WTC11 (cell line): Measurements from ENCODE around the gene CCT3. TPM values are rescaled to one million over a fixed set of nuclear protein-coding genes. Genes with fewer than 3 reads are reported as not detected.

Experiments
- ATAC-seq: fragments of 200-7000 bp; cut with Tn5 transposase; 2 replicates; pipeline ENCODE4 v1.10.0; 2021; ENCODE audit warnings: mild to moderate bottlenecking, moderate library complexity
- CTCF ChIA-PET: fragments of 300-600 bp; sonication (Branson Sonifier 250); formaldehyde crosslinking; loops from one replicate; lab custom pipeline; 2021; ENCODE audit warnings: antibody characterized with exemption; lab: Charles Lee
- POLR2A ChIA-PET: fragments of 350-600 bp; sonication (Branson Sonifier 250); formaldehyde crosslinking; loops from one replicate; lab custom pipeline; 2021; ENCODE audit warnings: antibody characterized with exemption; lab: Charles Lee
- DNase-seq: peaks from one replicate; pipeline ENCODE4 v3.0.0; 2021; ENCODE audit warnings: low spot score
- H3K27ac Mint-ChIP-seq: 2 replicates; pipeline ENCODE4 v1.8.0; 2021; ENCODE audit warnings: mixed read lengths
- H3K27me3 Mint-ChIP-seq: 2 replicates; pipeline ENCODE4 v1.8.0; 2021; ENCODE audit warnings: low read depth, mild to moderate bottlenecking, moderate library complexity, mixed read lengths
- H3K36me3 Mint-ChIP-seq: 2 replicates; pipeline ENCODE4 v1.8.0; 2021; ENCODE audit warnings: mixed read lengths
- H3K4me1 Mint-ChIP-seq: 2 replicates; pipeline ENCODE4 v1.8.0; 2022; ENCODE audit warnings: mixed read lengths
- H3K4me3 Mint-ChIP-seq: 2 replicates; pipeline ENCODE4 v1.8.0; 2021; ENCODE audit warnings: mild to moderate bottlenecking, moderate library complexity, mixed read lengths
- H3K9me3 Mint-ChIP-seq: 2 replicates; pipeline ENCODE4 v1.8.0; 2021; ENCODE audit warnings: mixed read lengths
- ARID4B ChIP-seq: sonication (generic); formaldehyde crosslinking; IDR thresholded peaks from 2 replicates; pipeline ENCODE4 v1.8.0; 2023; ENCODE audit warnings: missing genetic modification reagents, mild to moderate bottlenecking, borderline replicate concordance
- ATF6 ChIP-seq: sonication (generic); formaldehyde crosslinking; IDR thresholded peaks from 2 replicates; pipeline ENCODE4 v1.8.1; 2023; ENCODE audit warnings: mild to moderate bottlenecking, missing genetic modification reagents
- CREB1 ChIP-seq: sonication (generic); formaldehyde crosslinking; IDR thresholded peaks from 2 replicates; pipeline ENCODE4 v1.8.0; 2023; ENCODE audit warnings: mild to moderate bottlenecking, missing genetic modification reagents
- CREM ChIP-seq: sonication (generic); formaldehyde crosslinking; IDR thresholded peaks from 2 replicates; pipeline ENCODE4 v1.8.1; 2022; ENCODE audit warnings: mild to moderate bottlenecking, missing genetic modification reagents, moderate library complexity
- ETV6 ChIP-seq: sonication (generic); formaldehyde crosslinking; IDR thresholded peaks from 2 replicates; pipeline ENCODE4 v1.8.1; 2022; ENCODE audit warnings: mild to moderate bottlenecking, missing genetic modification reagents
- HMGA2 ChIP-seq: fragments of 250-450 bp; sonication (Bioruptor Pico); IDR thresholded peaks from 2 replicates; pipeline ENCODE4 v1.4.0; 2021; ENCODE audit warnings: mild to moderate bottlenecking, moderate library complexity
- HMGXB4 ChIP-seq: sonication (generic); formaldehyde crosslinking; IDR thresholded peaks from 2 replicates; pipeline ENCODE4 v1.8.1; 2023; ENCODE audit warnings: mild to moderate bottlenecking, moderate library complexity, missing genetic modification reagents
- NFE2L1 ChIP-seq: sonication (generic); formaldehyde crosslinking; IDR thresholded peaks from 2 replicates; pipeline ENCODE4 v1.8.1; 2023; ENCODE audit warnings: missing genetic modification reagents
- NR2C2 ChIP-seq: sonication (generic); formaldehyde crosslinking; IDR thresholded peaks from 2 replicates; pipeline ENCODE4 v1.8.0; 2022; ENCODE audit warnings: mild to moderate bottlenecking, missing genetic modification reagents
- PRDM15 ChIP-seq: sonication (generic); formaldehyde crosslinking; IDR thresholded peaks from 2 replicates; pipeline ENCODE4 v1.8.0; 2022; ENCODE audit warnings: missing genetic modification reagents
- SP1 ChIP-seq: sonication (generic); formaldehyde crosslinking; conservative IDR thresholded peaks from 2 replicates; pipeline ENCODE4 v1.8.1; 2022; ENCODE audit warnings: missing genetic modification reagents
- TCF7 ChIP-seq: sonication (generic); formaldehyde crosslinking; IDR thresholded peaks from 2 replicates; pipeline ENCODE4 v1.8.0; 2022; ENCODE audit warnings: mild to moderate bottlenecking, low read depth, missing genetic modification reagents, moderate library complexity
- TEAD1 ChIP-seq: sonication (generic); formaldehyde crosslinking; IDR thresholded peaks from 2 replicates; pipeline ENCODE4 v1.8.0; 2022; ENCODE audit warnings: mild to moderate bottlenecking, missing genetic modification reagents
- ZNF423 ChIP-seq: fragments of 250-450 bp; sonication (Bioruptor Pico); IDR thresholded peaks from 2 replicates; pipeline ENCODE4 v2.1.2; 2022; ENCODE audit warnings: mild to moderate bottlenecking, moderate library complexity
- total RNA-seq: library from RNA; stranded (reverse); gene quantifications from 3 replicates; pipeline ENCODE4 v1.2.3, GENCODE V29; 2021
- TF ChIP-seq, protein P1 (sequence below): sonication (generic); formaldehyde crosslinking; IDR thresholded peaks from 2 replicates; pipeline ENCODE4 v1.8.1; 2022; ENCODE audit warnings: low read depth, missing genetic modification reagents, borderline replicate concordance
- TF ChIP-seq, protein P2 (sequence below): fragments of 200-600 bp; IDR thresholded peaks from 2 replicates; pipeline ENCODE4 v1.8.0; 2022; ENCODE audit warnings: antibody characterized with exemption
- TF ChIP-seq, protein P3 (sequence below): fragments of 250-450 bp; sonication (Bioruptor Pico); IDR thresholded peaks from 2 replicates; pipeline ENCODE4 v1.9.0; 2021; ENCODE audit warnings: mild to moderate bottlenecking, borderline replicate concordance

The CCT3 gene
- total RNA-seq, 1 experiment from 2014 or later = 479 TPM

DNA sequence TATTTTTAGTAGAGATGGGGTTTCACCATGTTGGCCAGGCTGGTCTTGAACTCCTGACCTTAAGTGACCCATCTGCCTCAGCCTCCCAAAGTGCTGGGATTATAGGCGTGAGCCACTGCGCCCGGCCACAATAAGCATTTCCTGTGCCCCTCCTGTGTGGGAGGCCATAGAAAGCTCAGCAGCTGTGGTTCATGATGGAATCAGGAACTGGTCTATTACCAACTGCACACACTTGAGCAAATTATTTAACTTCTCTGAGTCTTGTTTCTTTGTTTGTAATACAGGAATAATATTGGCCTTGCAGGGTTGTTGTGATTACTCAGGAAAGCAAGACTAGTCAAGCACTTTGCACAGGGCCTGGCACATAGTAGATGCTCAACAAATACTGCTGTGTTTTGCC lies 45.9 kb upstream of the CCT3 start (continued):
- TF ChIP-seq PRDM15 (no peak), ARID4B (CRISPR knock-in tag) (no peak), SP1 (CRISPR knock-in tag) (no peak)
- TF ChIP-seq, protein P1, sequence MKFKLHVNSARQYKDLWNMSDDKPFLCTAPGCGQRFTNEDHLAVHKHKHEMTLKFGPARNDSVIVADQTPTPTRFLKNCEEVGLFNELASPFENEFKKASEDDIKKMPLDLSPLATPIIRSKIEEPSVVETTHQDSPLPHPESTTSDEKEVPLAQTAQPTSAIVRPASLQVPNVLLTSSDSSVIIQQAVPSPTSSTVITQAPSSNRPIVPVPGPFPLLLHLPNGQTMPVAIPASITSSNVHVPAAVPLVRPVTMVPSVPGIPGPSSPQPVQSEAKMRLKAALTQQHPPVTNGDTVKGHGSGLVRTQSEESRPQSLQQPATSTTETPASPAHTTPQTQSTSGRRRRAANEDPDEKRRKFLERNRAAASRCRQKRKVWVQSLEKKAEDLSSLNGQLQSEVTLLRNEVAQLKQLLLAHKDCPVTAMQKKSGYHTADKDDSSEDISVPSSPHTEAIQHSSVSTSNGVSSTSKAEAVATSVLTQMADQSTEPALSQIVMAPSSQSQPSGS (CRISPR knock-in tag) = no peak

GRCh38 chr1:156383023-156383422 lies 44.9 kb upstream of the CCT3 start:
- H3K9me3 Mint-ChIP-seq = no peaks in the 10 kb centered on the region
- ChIA-PET CTCF (interaction anchor here (0.5 to 10.7 kb wide), 21 partner anchors 11 to 242 kb away, joined by 3 to 401 read pairs (median 4); partner anchors contain the start of genes CCT3 and RHBG), POLR2A (interaction anchor here (0.6 kb wide), 1 partner anchor 37 kb away, joined by 4 read pairs; no protein-coding TSS in a partner anchor)
- DNase-seq (peak; percentile 92), ATAC-seq (peak; percentile 95)
- H3K36me3 Mint-ChIP-seq = no peaks in the 10 kb centered on the region
- H3K27me3 Mint-ChIP-seq = peaks cover 24% of the 10 kb centered on the region
- H3K27ac Mint-ChIP-seq = no peak overlapping the region
- H3K4me3 Mint-ChIP-seq = no peak overlapping the region
- H3K4me1 Mint-ChIP-seq = peaks cover 21% of the 10 kb centered on the region
- 0 out of 2 replicates have a peak, but pooled peaks have one; percentile 25 for TF ChIP-seq HMGXB4 (CRISPR knock-in tag)
- no peak for TF ChIP-seq ETV6 (CRISPR knock-in tag)
- TF ChIP-seq, protein P2, sequence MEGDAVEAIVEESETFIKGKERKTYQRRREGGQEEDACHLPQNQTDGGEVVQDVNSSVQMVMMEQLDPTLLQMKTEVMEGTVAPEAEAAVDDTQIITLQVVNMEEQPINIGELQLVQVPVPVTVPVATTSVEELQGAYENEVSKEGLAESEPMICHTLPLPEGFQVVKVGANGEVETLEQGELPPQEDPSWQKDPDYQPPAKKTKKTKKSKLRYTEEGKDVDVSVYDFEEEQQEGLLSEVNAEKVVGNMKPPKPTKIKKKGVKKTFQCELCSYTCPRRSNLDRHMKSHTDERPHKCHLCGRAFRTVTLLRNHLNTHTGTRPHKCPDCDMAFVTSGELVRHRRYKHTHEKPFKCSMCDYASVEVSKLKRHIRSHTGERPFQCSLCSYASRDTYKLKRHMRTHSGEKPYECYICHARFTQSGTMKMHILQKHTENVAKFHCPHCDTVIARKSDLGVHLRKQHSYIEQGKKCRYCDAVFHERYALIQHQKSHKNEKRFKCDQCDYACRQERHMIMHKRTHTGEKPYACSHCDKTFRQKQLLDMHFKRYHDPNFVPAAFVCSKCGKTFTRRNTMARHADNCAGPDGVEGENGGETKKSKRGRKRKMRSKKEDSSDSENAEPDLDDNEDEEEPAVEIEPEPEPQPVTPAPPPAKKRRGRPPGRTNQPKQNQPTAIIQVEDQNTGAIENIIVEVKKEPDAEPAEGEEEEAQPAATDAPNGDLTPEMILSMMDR = peak; percentile 87
- TF ChIP-seq, protein P3, sequence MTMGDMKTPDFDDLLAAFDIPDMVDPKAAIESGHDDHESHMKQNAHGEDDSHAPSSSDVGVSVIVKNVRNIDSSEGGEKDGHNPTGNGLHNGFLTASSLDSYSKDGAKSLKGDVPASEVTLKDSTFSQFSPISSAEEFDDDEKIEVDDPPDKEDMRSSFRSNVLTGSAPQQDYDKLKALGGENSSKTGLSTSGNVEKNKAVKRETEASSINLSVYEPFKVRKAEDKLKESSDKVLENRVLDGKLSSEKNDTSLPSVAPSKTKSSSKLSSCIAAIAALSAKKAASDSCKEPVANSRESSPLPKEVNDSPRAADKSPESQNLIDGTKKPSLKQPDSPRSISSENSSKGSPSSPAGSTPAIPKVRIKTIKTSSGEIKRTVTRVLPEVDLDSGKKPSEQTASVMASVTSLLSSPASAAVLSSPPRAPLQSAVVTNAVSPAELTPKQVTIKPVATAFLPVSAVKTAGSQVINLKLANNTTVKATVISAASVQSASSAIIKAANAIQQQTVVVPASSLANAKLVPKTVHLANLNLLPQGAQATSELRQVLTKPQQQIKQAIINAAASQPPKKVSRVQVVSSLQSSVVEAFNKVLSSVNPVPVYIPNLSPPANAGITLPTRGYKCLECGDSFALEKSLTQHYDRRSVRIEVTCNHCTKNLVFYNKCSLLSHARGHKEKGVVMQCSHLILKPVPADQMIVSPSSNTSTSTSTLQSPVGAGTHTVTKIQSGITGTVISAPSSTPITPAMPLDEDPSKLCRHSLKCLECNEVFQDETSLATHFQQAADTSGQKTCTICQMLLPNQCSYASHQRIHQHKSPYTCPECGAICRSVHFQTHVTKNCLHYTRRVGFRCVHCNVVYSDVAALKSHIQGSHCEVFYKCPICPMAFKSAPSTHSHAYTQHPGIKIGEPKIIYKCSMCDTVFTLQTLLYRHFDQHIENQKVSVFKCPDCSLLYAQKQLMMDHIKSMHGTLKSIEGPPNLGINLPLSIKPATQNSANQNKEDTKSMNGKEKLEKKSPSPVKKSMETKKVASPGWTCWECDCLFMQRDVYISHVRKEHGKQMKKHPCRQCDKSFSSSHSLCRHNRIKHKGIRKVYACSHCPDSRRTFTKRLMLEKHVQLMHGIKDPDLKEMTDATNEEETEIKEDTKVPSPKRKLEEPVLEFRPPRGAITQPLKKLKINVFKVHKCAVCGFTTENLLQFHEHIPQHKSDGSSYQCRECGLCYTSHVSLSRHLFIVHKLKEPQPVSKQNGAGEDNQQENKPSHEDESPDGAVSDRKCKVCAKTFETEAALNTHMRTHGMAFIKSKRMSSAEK (CRISPR knock-in tag) = no peak
- no peak for TF ChIP-seq CREB1
- no peak for TF ChIP-seq TEAD1 (CRISPR knock-in tag)
- TF ChIP-seq ZNF423 (CRISPR knock-in tag) = no peak
- no peak for TF ChIP-seq CREM (CRISPR knock-in tag)
- TF ChIP-seq HMGA2 = no peak
- TF ChIP-seq TCF7 = no peak
- no peak for TF ChIP-seq ATF6
- TF ChIP-seq NFE2L1 (CRISPR knock-in tag) = no peak
- TF ChIP-seq NR2C2 (CRISPR knock-in tag) = no peak
